ENCODE data around the gene NT5DC4. TPM values are rescaled to one million over a fixed set of nuclear protein-coding genes. Genes with fewer than 3 reads are reported as not detected.

NT5DC4 gene
- total and polyA plus RNA-seq, 3 donors from 2014 or later, result 2.8 to 4.2 (median 2.9) TPM

GRCh38 chr2:112730791-112731190 is 10.0 kb downstream of the NT5DC4 start:
- no peak for DNase-seq
- no peak overlapping the region for H3K27ac ChIP-seq
- H3K4me3 ChIP-seq, result no peak overlapping the region
- intact Hi-C loops (cut with DNase I; ENCODE audit: low total_unique reads), result no loop called here
- no peaks in the 10 kb centered on the region for H3K4me1 ChIP-seq
- TF ChIP-seq, protein P1, sequence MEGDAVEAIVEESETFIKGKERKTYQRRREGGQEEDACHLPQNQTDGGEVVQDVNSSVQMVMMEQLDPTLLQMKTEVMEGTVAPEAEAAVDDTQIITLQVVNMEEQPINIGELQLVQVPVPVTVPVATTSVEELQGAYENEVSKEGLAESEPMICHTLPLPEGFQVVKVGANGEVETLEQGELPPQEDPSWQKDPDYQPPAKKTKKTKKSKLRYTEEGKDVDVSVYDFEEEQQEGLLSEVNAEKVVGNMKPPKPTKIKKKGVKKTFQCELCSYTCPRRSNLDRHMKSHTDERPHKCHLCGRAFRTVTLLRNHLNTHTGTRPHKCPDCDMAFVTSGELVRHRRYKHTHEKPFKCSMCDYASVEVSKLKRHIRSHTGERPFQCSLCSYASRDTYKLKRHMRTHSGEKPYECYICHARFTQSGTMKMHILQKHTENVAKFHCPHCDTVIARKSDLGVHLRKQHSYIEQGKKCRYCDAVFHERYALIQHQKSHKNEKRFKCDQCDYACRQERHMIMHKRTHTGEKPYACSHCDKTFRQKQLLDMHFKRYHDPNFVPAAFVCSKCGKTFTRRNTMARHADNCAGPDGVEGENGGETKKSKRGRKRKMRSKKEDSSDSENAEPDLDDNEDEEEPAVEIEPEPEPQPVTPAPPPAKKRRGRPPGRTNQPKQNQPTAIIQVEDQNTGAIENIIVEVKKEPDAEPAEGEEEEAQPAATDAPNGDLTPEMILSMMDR (IDR thresholded peaks at IDR 0.05), result no peak
- no peak for TF ChIP-seq POLR2A (IDR thresholded peaks at IDR 0.05)
- no peaks in the 10 kb centered on the region for H3K27me3 ChIP-seq
- no peaks in the 10 kb centered on the region for H3K9me3 ChIP-seq
- no peaks in the 10 kb centered on the region for H3K36me3 ChIP-seq (ENCODE audit: low read depth, missing control alignments)
- 89 to 96% methylated on average over 5 of the region's 5 CpGs for WGBS, 2 donors

DNA sequence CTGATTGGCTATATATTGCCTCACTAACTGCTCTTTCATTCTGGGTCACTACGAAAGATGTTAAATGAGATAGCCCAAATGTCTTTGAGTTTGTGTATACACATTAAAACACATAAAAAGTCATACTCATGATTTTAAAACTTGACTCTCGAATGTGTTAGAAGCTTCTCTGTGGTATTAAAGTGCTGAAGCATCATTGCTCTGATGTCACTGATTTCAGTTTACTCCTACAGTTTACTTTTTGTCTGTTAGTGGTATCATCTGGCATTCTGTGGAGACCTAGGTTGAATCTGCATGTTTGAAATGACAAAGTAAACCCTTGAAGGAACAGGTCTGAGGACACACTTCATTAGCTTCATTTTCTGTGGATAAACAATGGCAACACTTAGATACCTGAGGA is 10.7 kb downstream of the NT5DC4 start:
- Histone ChIP-seq H3K4me1 (no peaks in the 10 kb centered on the region), H3K36me3 (ENCODE audit: low read depth, missing control alignments) (no peaks in the 10 kb centered on the region), H3K4me3 (no peak overlapping the region), H3K27me3 (no peaks in the 10 kb centered on the region), H3K9me3 (no peaks in the 10 kb centered on the region), H3K27ac (no peak overlapping the region)
- no peak for DNase-seq
- 92 to 93% methylated on average over 2 of the region's 2 CpGs for WGBS, 2 donors
- intact Hi-C loops (cut with DNase I; ENCODE audit: low total_unique reads), result no loop called here
- TF ChIP-seq, protein P1 (IDR thresholded peaks at IDR 0.05), result no peak
- TF ChIP-seq POLR2A (IDR thresholded peaks at IDR 0.05), result no peak

DNA sequence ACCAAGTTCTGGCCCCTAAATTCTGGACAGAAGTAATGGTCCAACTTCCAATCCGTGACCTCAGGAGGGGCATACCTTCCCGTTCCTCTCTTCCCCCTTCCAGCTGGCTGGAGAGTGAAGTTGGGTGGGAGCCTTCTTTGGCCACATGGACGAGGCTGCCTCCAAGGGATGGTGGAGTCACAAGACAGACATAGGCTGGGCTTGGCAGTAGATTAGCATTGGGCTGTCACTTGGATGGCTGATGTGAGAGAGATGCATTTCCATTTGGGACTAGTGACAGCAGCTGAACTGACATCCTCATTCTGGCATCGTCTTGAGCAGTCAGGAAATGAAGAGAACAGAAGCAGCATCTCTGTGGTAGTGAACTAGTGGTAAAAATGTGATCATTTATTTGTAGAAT is 12.6 kb downstream of the NT5DC4 start:
- no peaks in the 10 kb centered on the region for H3K4me1 ChIP-seq
- no peak overlapping the region for H3K4me3 ChIP-seq
- H3K27me3 ChIP-seq, result no peaks in the 10 kb centered on the region
- no peaks in the 10 kb centered on the region for H3K9me3 ChIP-seq
- DNase-seq, result no peak
- no peaks in the 10 kb centered on the region for H3K36me3 ChIP-seq (ENCODE audit: low read depth, missing control alignments)
- intact Hi-C loops (cut with DNase I; ENCODE audit: low total_unique reads), result no loop called here
- TF ChIP-seq, protein P1 (IDR thresholded peaks at IDR 0.05), result no peak
- TF ChIP-seq POLR2A (IDR thresholded peaks at IDR 0.05), result no peak
- no peak overlapping the region for H3K27ac ChIP-seq
- whole genome bisulfite sequencing, 2 donors, result 75 to 78% methylated on average over 4 of the region's 4 CpGs

- H3K36me3 ChIP-seq (ENCODE audit: low read depth, missing control alignments), result no peaks in the 10 kb centered on the region
- TF ChIP-seq POLR2A (IDR thresholded peaks at IDR 0.05), result no peak
- TF ChIP-seq, protein P1 (IDR thresholded peaks at IDR 0.05), result no peak
- H3K27me3 ChIP-seq, result no peaks in the 10 kb centered on the region
- H3K4me1 ChIP-seq, result no peaks in the 10 kb centered on the region
- H3K4me3 ChIP-seq, result no peak overlapping the region
- no peaks in the 10 kb centered on the region for H3K9me3 ChIP-seq
- intact Hi-C loops (cut with DNase I; ENCODE audit: low total_unique reads), result no loop called here
- no peak for DNase-seq
- WGBS, 2 donors, result 69 to 71% methylated on average over 1 of the region's 1 CpG
- H3K27ac ChIP-seq, result no peak overlapping the region
These were observed 13.1 kb downstream of the NT5DC4 start for GRCh38 chr2:112733871-112734270.

GRCh38 chr2:112737542-112738232 is 16.9 kb downstream of the NT5DC4 start:
- Histone ChIP-seq H3K9me3 (no peaks in the 10 kb centered on the region), H3K36me3 (ENCODE audit: low read depth, missing control alignments) (no peaks in the 10 kb centered on the region), H3K27me3 (no peaks in the 10 kb centered on the region), H3K27ac (no peak overlapping the region), H3K4me1 (no peaks in the 10 kb centered on the region), H3K4me3 (no peak overlapping the region)
- TF ChIP-seq POLR2A (IDR thresholded peaks at IDR 0.05), result no peak
- TF ChIP-seq, protein P1 (IDR thresholded peaks at IDR 0.05), result no peak
- DNase-seq, result no peak
- WGBS, 2 donors, result 60 to 79% methylated on average over 1 of the region's 1 CpG
- intact Hi-C loops (cut with DNase I; ENCODE audit: low total_unique reads), result no loop called here

All from testis (tissue), 3 donors.